Neuron (in vitro differentiated cells): ENCODE results near the gene LNX2.

Experiments
- H2AFZ ChIP-seq: one replicate; pipeline ENCODE4 v1.6.1; 2013; ENCODE audit warnings: low read depth, mild to moderate bottlenecking, inconsistent platforms, low read length, moderate library complexity
- H3K27me3 ChIP-seq: one replicate; pipeline ENCODE4 v1.6.1; 2013; ENCODE audit warnings: low read length; ENCODE audit not compliant: insufficient read depth
- H3K36me3 ChIP-seq: one replicate; pipeline ENCODE4 v1.6.1; 2013; ENCODE audit warnings: low read length; ENCODE audit not compliant: insufficient read depth
- H3K4me1 ChIP-seq: one replicate; pipeline ENCODE4 v1.6.1; 2013; ENCODE audit warnings: low read length; ENCODE audit not compliant: insufficient read depth
- H3K4me3 ChIP-seq: 2 replicates; pipeline ENCODE4 v1.5.1; 2013; ENCODE audit warnings: mild to moderate bottlenecking, low read length, moderate library complexity
- H3K9me3 ChIP-seq: one replicate; pipeline ENCODE4 v1.6.1; 2013; ENCODE audit warnings: low read length

LNX2 gene

GRCh38 chr13:27620377-27621115 is at the start of gene LNX2:
TSS of gene LNX2 (minus strand) at chr13:27620529. CDS start at chr13:27581703, 38,826 bp downstream.
- Histone ChIP-seq H3K36me3 (peaks cover 16% of the 10 kb centered on the region), H3K4me1 (peaks cover 15% of the 10 kb centered on the region), H3K27me3 (no peaks in the 10 kb centered on the region), H3K4me3 (peak within 1 kb of the TSS; percentile 77), H2AFZ (peak within 1 kb of the TSS; percentile 93), H3K9me3 (no peaks in the 10 kb centered on the region)

- H3K4me3 ChIP-seq = no peak overlapping the region
- no peak overlapping the region for H2AFZ ChIP-seq
Observed at GRCh38 chr13:27667946-27668345, 47.6 kb upstream of the LNX2 start.

GRCh38 chr13:27666951-27667350 is 46.6 kb upstream of the LNX2 start:
- Histone ChIP-seq H3K9me3 (no peaks in the 10 kb centered on the region), H3K36me3 (peaks cover 13% of the 10 kb centered on the region), H3K4me3 (no peak overlapping the region), H3K27me3 (no peaks in the 10 kb centered on the region), H3K4me1 (no peaks in the 10 kb centered on the region), H2AFZ (no peak overlapping the region)

More at GRCh38 chr13:27667946-27668345, 47.6 kb upstream of the LNX2 start:
- peaks cover 13% of the 10 kb centered on the region for H3K36me3 ChIP-seq
- H3K9me3 ChIP-seq = no peaks in the 10 kb centered on the region
- H3K4me1 ChIP-seq = no peaks in the 10 kb centered on the region
- no peaks in the 10 kb centered on the region for H3K27me3 ChIP-seq

- H3K27me3 ChIP-seq = no peaks in the 10 kb centered on the region
- H2AFZ ChIP-seq = no peak overlapping the region
- no peaks in the 10 kb centered on the region for H3K4me1 ChIP-seq
- no peak overlapping the region for H3K4me3 ChIP-seq
- H3K9me3 ChIP-seq = no peaks in the 10 kb centered on the region
- H3K36me3 ChIP-seq = peaks cover 13% of the 10 kb centered on the region
Observed at GRCh38 chr13:27665761-27666160, 45.4 kb upstream of the LNX2 start.

GRCh38 chr13:27665333-27665732 is 45.0 kb upstream of the LNX2 start:
- H2AFZ ChIP-seq = no peak overlapping the region
- H3K36me3 ChIP-seq = peaks cover 13% of the 10 kb centered on the region
- H3K9me3 ChIP-seq = no peaks in the 10 kb centered on the region
- H3K4me3 ChIP-seq = no peak overlapping the region
- H3K27me3 ChIP-seq = no peaks in the 10 kb centered on the region
- H3K4me1 ChIP-seq = no peaks in the 10 kb centered on the region

- no peak overlapping the region for H2AFZ ChIP-seq
- H3K4me1 ChIP-seq = no peaks in the 10 kb centered on the region
- no peaks in the 10 kb centered on the region for H3K27me3 ChIP-seq
- H3K4me3 ChIP-seq = no peak overlapping the region
- peaks cover 13% of the 10 kb centered on the region for H3K36me3 ChIP-seq
- no peaks in the 10 kb centered on the region for H3K9me3 ChIP-seq
Observed at GRCh38 chr13:27663947-27664346, 43.6 kb upstream of the LNX2 start.

GRCh38 chr13:27662738-27663470 is 42.6 kb upstream of the LNX2 start:
- Histone ChIP-seq H2AFZ (no peak overlapping the region), H3K9me3 (no peaks in the 10 kb centered on the region), H3K4me3 (no peak overlapping the region), H3K27me3 (no peaks in the 10 kb centered on the region), H3K36me3 (peaks cover 13% of the 10 kb centered on the region), H3K4me1 (peaks cover 3% of the 10 kb centered on the region)

- H2AFZ ChIP-seq = no peak overlapping the region
- no peak overlapping the region for H3K4me3 ChIP-seq
- peaks cover 5% of the 10 kb centered on the region for H3K36me3 ChIP-seq
- H3K4me1 ChIP-seq = peaks cover 3% of the 10 kb centered on the region
- no peaks in the 10 kb centered on the region for H3K27me3 ChIP-seq
- no peaks in the 10 kb centered on the region for H3K9me3 ChIP-seq
Observed at GRCh38 chr13:27661017-27661416, 40.7 kb upstream of the LNX2 start.

GRCh38 chr13:27660511-27660910 is 40.2 kb upstream of the LNX2 start:
- peaks cover 3% of the 10 kb centered on the region for H3K4me1 ChIP-seq
- H3K9me3 ChIP-seq = no peaks in the 10 kb centered on the region
- no peak overlapping the region for H3K4me3 ChIP-seq
- no peak overlapping the region for H2AFZ ChIP-seq
- no peaks in the 10 kb centered on the region for H3K27me3 ChIP-seq
- H3K36me3 ChIP-seq = peaks cover under 1% of the 10 kb centered on the region

- no peak overlapping the region for H3K4me3 ChIP-seq
- peaks cover 3% of the 10 kb centered on the region for H3K36me3 ChIP-seq
- H3K9me3 ChIP-seq = no peaks in the 10 kb centered on the region
- H2AFZ ChIP-seq = no peak overlapping the region
- H3K27me3 ChIP-seq = no peaks in the 10 kb centered on the region
- H3K4me1 ChIP-seq = peaks cover 3% of the 10 kb centered on the region
Observed at GRCh38 chr13:27659145-27659865, 39.0 kb upstream of the LNX2 start.

- Histone ChIP-seq H3K4me3 (no peak overlapping the region), H3K36me3 (peaks cover 3% of the 10 kb centered on the region), H3K9me3 (no peaks in the 10 kb centered on the region), H2AFZ (no peak overlapping the region), H3K4me1 (peaks cover 3% of the 10 kb centered on the region), H3K27me3 (no peaks in the 10 kb centered on the region)
Observed at GRCh38 chr13:27658546-27658945, 38.2 kb upstream of the LNX2 start.

- H3K27me3 ChIP-seq = no peaks in the 10 kb centered on the region
- H3K4me3 ChIP-seq = no peak overlapping the region
- peaks cover 3% of the 10 kb centered on the region for H3K36me3 ChIP-seq
- no peaks in the 10 kb centered on the region for H3K9me3 ChIP-seq
- peaks cover 3% of the 10 kb centered on the region for H3K4me1 ChIP-seq
- H2AFZ ChIP-seq = no peak overlapping the region
Observed at GRCh38 chr13:27657724-27658123, 37.4 kb upstream of the LNX2 start.

GRCh38 chr13:27654816-27655215 is 34.5 kb upstream of the LNX2 start:
- Histone ChIP-seq H3K27me3 (no peaks in the 10 kb centered on the region), H3K4me1 (peaks cover 3% of the 10 kb centered on the region), H3K9me3 (peaks cover 8% of the 10 kb centered on the region), H3K36me3 (peaks cover 26% of the 10 kb centered on the region), H3K4me3 (no peak overlapping the region), H2AFZ (no peak overlapping the region)
